Measurements from ENCODE around the gene PCDH1.
A peak's percentile ranks its signal among the peaks of the same experiment; 100 is the strongest.
"Not testable (repeated sequence)": the region's sequence is repeated elsewhere in the genome, so short reads cannot be mapped to it uniquely, and the experiment has no call there.

The PCDH1 gene

DNA sequence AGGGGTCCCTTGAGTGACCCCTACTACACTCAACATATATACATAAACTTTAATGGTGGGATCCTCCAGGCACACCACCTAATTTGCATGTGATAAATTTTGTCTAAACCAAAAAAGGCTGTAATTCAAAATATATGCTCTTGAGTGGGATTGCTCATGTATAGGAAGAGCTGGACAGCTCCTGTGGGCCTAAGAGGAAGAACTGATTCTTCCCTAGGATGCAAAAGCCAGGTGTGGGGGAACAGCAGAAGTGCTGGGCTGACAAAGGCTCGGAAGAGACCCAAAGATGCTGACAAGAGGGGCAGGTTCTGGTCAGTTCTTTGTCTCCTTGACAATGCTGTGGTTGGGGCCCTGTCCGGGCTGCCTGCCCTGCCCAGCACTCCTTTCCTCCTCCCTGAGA is 43.9 kb downstream of the PCDH1 start:
- DNase-seq (ENCODE audit: low read depth in 2 of 2), result no peak

DNA sequence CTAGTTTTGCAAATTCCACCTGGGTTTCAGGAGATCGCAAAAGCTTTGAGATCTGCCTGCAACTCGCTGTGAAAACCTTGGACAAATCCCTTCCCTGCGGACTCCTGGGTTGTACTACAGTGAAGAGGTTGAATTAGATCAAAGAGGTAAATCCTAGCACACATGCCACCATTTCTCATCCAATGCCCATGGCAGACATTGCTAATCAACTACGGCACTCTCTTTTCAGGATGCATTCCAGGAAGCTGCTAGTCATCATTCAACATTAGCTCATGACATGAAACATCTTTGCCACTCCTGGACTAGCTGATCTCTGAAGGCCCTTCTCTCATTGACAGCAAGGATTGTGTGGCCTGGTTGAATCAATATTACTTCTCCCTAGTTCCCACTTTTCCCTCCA is 46.1 kb downstream of the PCDH1 start:
- no peak for DNase-seq (ENCODE audit: low read depth in 2 of 2)

DNA sequence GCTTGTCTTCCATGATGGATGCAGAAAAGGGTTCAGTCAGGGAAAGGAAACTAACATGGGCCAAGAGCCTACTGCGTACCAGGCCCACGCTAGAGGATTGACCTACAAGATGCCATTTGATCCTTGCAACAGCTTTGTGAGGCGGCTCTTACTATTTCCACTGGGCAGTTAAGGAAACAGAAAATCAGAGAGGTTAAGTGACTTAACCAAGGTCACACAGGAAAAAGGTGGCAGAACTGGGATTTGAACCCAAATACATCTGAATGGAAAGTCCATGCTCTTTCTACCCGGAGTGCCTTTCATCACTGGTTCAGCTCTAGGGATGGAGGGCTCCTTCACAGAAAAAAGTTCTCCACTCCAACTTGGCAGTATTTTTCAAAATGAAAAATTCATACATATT is 50.0 kb downstream of the PCDH1 start:
- DNase-seq (ENCODE audit: low read depth in 2 of 2), result no peak

- no peak for DNase-seq (ENCODE audit: low read depth in 2 of 2)
Measured at GRCh38 chr5:141826674-141827073, 51.5 kb downstream of the PCDH1 start.

GRCh38 chr5:141825791-141826560 is 52.2 kb downstream of the PCDH1 start:
- DNase-seq (ENCODE audit: low read depth in 2 of 2), result no peak

- no peak for DNase-seq (ENCODE audit: low read depth in 2 of 2)
Measured at GRCh38 chr5:141825241-141825671, 53.0 kb downstream of the PCDH1 start.

DNA sequence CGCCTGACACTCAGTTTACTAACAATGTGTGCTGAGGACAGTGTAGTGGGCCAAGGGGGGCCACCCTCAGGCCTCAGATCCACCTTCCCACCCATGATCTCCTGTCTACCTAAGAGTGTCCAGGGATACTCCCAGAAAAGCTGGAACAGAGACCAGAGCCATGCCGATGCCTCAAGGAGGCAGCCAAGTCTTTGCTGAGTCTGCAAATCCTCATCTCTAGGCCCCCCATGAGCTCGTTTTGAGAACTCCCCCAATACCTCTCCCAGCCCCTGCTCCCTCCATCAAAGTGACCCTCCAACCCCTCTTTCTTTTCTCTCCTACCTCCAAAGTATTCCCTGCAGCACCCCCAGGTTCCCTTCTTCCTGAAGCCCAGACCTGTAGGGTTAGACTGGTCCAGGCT is 53.5 kb downstream of the PCDH1 start:
- DNase-seq (ENCODE audit: low read depth in 2 of 2), result no peak

GRCh38 chr5:141823056-141823455 is 55.2 kb downstream of the PCDH1 start:
- DNase-seq (ENCODE audit: low read depth in 2 of 2), result no peak

- DNase-seq (ENCODE audit: low read depth in 2 of 2), result no peak
Measured at GRCh38 chr5:141822144-141822543, 56.1 kb downstream of the PCDH1 start.

DNA sequence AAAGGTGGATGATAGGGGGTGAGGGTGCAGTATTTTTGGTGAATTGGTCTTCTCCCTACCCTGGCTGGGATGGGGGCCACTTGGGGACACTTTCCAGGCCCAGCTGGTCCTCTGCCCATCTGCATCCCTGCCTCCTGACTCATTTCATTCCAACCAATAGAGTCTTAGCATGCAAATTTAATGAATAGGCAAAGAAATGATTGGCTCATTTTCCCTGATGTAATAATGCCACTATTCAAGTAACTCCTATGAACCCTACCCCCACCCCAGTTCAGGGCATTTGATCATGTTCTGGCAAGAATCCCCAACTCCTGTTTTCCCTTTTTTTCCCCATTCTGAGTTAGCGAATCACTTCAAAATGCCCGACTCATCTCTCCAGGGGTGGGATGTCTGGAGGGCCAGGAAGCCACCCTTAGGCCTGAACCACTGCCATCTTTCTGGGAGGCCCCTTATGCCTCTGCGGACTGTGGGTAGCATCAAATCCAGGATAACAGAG is 56.7 kb downstream of the PCDH1 start:
- peak; percentile 94 to 95 for DNase-seq (ENCODE audit: low read depth in 2 of 2)

DNA sequence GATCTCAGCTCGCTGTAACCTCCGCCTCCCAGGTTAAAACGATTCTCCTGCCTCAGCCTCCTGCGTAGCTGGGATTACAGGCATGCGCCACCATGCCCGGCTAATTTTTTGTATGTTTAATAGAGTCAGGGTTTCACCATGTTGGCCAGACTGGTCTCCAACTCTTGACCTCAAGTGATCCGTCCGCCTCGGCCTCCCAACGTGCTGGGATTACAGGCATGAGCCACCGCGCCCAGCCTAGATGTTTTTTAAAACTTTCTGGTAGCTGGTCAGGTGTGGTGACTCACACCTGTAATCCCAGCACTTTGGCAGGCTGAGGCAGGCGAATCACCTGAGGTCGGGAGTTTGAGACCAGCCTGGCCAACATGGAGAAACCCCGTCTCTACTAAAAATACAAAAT is 57.5 kb downstream of the PCDH1 start:
- DNase-seq (ENCODE audit: low read depth in 2 of 2), result not testable (repeated sequence)

DNA sequence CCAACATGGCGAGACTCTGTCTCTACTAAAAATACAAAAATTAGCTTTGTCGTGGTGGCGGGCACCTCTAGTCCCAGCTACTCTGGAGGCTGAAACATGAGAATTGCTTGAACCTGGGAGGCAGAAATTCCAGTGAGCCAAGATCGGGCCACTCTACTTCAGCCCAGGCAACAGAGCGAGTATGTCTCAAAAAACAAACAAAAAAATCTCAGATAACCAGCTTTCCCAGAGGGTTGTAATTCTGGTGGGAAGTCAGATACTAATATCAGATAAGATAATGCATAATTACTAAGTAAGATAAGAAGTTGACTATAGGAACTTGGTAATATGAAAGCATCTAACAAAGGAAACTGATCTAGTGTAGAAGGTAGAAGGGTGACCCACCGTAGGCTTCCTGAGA is 60.6 kb downstream of the PCDH1 start:
- DNase-seq (ENCODE audit: low read depth in 2 of 2), result no peak

- DNase-seq (ENCODE audit: low read depth in 2 of 2), result no peak
Measured at GRCh38 chr5:141816598-141817399, 61.4 kb downstream of the PCDH1 start.

- DNase-seq (ENCODE audit: low read depth in 2 of 2), result no peak
Measured at GRCh38 chr5:141815796-141816180, 62.4 kb downstream of the PCDH1 start.

- DNase-seq (ENCODE audit: low read depth in 2 of 2), result no peak
Measured at GRCh38 chr5:141815051-141815795, 63.0 kb downstream of the PCDH1 start.

DNA sequence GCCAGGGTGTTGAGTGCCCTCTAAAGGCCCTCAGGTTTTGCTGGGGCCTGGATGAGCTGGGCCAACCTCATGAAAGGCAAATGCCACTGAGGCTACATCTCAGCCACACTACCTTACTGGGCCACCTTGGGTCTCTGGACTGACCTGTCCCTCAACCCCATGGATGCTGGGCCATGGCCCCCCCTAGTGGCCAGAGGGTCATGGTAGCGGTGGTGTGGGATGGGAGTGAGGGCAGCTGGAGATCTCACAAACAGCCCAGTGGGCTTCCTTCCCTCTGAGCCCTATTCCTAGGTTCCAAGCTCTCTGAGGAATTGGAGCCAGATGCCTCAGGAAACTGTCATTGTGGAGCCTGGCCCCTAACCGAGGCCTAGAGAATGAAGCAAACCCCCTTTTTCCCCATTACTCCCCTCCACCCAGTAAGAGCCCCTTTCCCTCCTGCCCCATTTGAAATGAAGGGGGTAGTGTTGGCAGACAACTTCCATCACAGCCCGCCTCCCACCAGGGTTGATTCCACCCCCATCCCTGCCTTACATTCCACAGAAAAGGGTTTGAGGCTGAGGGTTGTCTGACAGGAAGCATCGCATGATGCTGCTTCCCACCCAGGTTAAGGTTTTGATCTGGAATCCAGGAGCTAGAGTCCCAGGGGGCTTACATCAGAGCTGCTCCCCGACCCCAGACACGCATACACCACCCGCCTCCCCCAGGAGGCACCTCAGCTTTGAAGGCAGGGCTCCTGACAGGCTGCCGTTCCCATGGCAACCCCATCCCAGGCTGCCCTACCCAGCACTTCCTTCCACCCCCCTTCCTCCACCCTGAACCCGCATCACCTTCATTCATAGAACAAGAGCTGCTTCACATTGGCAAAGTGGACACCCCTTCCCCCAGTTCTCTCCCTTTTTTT is 63.9 kb downstream of the PCDH1 start:
- no peak for DNase-seq (ENCODE audit: low read depth in 2 of 2)

- no peak for DNase-seq (ENCODE audit: low read depth in 2 of 2)
Measured at GRCh38 chr5:141812512-141812911, 65.7 kb downstream of the PCDH1 start.

DNA sequence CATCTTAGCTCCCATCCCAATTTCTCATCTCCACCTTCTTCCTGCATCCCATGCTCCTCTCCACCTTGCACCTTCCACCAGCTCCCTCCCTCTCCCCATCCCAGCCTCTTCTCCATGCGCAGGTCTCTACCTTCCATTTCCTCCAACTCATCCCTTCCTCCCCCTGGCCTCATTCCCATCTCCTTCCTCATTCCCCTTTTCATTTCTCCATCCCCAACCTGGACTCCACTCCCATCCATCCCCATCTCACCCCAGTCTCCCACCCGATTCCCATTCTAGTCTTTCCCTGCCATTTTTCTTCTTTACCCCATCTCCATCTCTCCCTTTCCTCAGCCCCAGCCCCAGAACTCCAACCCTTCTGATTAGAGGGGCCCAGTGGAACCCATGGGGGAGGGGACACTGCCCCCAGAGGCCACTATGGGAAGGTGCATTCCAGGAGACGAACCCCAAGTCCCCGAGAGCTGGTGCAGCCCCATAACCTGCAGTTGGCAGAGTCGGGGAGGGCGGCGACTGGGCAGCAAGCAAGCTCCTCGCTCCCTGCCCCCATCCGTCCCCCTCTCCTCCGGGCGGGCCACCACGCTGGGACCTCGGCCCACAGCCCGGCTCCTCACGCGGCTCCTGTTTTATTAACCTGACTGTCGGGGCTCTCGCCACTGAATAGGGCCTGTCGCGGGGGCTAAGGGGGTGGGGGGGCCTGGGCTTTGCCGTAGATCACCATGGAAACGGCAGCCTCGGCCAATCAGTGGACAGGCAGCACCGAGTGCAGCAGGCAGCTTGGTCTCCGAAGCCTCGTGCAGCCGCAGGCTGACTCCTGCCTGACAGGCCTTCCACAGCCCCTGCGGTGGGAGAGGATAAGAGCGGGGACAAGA is 66.7 kb downstream of the PCDH1 start:
- no peak for DNase-seq (ENCODE audit: low read depth in 2 of 2)

DNA sequence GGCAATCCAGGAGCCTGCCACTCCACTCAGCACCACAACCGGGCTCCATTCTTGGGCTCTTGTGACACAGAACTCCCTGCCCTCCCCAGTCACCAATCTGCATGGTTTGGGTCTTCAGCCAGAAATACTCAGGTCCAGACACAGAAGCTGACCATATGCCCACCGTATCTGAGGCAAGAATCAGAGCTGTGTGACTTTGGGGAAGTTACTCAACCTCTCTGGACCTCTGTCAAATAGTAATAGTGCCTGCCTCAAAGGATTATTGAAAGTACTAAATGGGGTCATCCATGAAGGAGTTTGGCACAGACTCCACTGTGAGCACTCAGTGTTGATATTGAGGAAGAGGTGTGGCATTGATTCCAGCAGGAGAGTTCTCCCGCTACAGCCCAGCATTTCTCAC is 67.5 kb downstream of the PCDH1 start:
- DNase-seq (ENCODE audit: low read depth in 2 of 2), result no peak

- DNase-seq (ENCODE audit: low read depth in 2 of 2), result no peak
Measured at GRCh38 chr5:141809380-141810096, 68.7 kb downstream of the PCDH1 start.

Measured in fibroblast of skin of left quadriceps (primary cell).